Naive B cell (primary cell): ENCODE measurements around the gene ZNF684. TPM values are rescaled to one million over a fixed set of nuclear protein-coding genes. Genes with fewer than 3 reads are reported as not detected.
A peak's percentile ranks its signal among the peaks of the same experiment; 100 is the strongest.
"Not testable (repeated sequence)": the region's sequence is repeated elsewhere in the genome, so short reads cannot be mapped to it uniquely, and the experiment has no call there.

Experiments used
- ATAC-seq, 2 donors: fragments of 150-1000 bp; cut with Tn5 transposase; 2 replicates each; pipeline ENCODE4 v1.10.0; 2021; ENCODE audit warnings: low read depth in 2 of 2, mild to moderate bottlenecking in 2 of 2, moderate library complexity in 2 of 2
- DNase-seq: peaks from one replicate; pipeline ENCODE4 v3.0.0; 2022
- H3K27ac Mint-ChIP-seq, 6 donors: one replicate each; pipeline ENCODE4 v1.8.0; 2020 to 2022; ENCODE audit warnings: mild to moderate bottlenecking in 6 of 6, mixed read lengths in 6 of 6, moderate library complexity in 5 of 6, inconsistent platforms in 2 of 6
- H3K27me3 Mint-ChIP-seq, 3 donors: one replicate each; pipeline ENCODE4 v1.8.0; 2021 to 2022; ENCODE audit warnings: mixed read lengths in 3 of 3, mild to moderate bottlenecking in 1 of 3
- H3K36me3 Mint-ChIP-seq, 2 donors: one replicate each; pipeline ENCODE4 v1.8.0; 2020 to 2022; ENCODE audit warnings: mixed read lengths in 2 of 2, inconsistent platforms in 1 of 2, mild to moderate bottlenecking in 1 of 2
- H3K4me1 Mint-ChIP-seq, 3 donors: one replicate each; pipeline ENCODE4 v1.8.0; 2020 to 2022; ENCODE audit warnings: mixed read lengths in 3 of 3, inconsistent platforms in 1 of 3, mild to moderate bottlenecking in 1 of 3, moderate library complexity in 1 of 3
- H3K4me3 Mint-ChIP-seq, 8 donors: one replicate each; pipeline ENCODE4 v1.8.0; 2020 to 2022; ENCODE audit warnings: mild to moderate bottlenecking in 8 of 8, mixed read lengths in 8 of 8, moderate library complexity in 8 of 8, inconsistent platforms in 2 of 8
- H3K9me3 Mint-ChIP-seq, 7 donors: one replicate each; pipeline ENCODE4 v1.8.0; 2020 to 2022; ENCODE audit warnings: mixed read lengths in 7 of 7, mild to moderate bottlenecking in 5 of 7, inconsistent platforms in 2 of 7, moderate library complexity in 1 of 7
- polyA plus RNA-seq, 6 donors: library from polyadenylated mRNA; unstranded; fragments of 300-500 nt; fragmentation: Illumina TruSeq; gene quantifications; one replicate each; pipeline ENCODE4 v1.2.3, GENCODE V29; 2021; ENCODE audit warnings: low read depth in 6 of 6

ZNF684 gene
- polyA plus RNA-seq, 6 donors from 2014 or later: 2.7 to 5.5 (median 4.5) TPM

GRCh38 chr1:40546957-40547356 is 15.5 kb downstream of the ZNF684 start:
- H3K9me3 Mint-ChIP-seq: peaks cover 4 to 27% (median 14%) of the 10 kb centered on the region in 7 donors
- ATAC-seq (no peak), DNase-seq (no peak)
- H3K4me1 Mint-ChIP-seq: no peaks in the 10 kb centered on the region
- H3K27me3 Mint-ChIP-seq: no peaks in the 10 kb centered on the region
- H3K36me3 Mint-ChIP-seq: peaks cover 35 to 37% of the 10 kb centered on the region in 2 donors
- no peak overlapping the region for H3K4me3 Mint-ChIP-seq
- H3K27ac Mint-ChIP-seq: no peak overlapping the region

- H3K4me3 Mint-ChIP-seq: no peak overlapping the region
- DNase-seq (no peak), ATAC-seq (no peak)
- H3K4me1 Mint-ChIP-seq: no peaks in the 10 kb centered on the region
- H3K27me3 Mint-ChIP-seq: no peaks in the 10 kb centered on the region
- no peaks in the 10 kb centered on the region for H3K36me3 Mint-ChIP-seq
- H3K9me3 Mint-ChIP-seq: peaks cover 0 to 6% (median 4%) of the 10 kb centered on the region in 7 donors
- no peak overlapping the region for H3K27ac Mint-ChIP-seq
These were observed 21.6 kb downstream of the ZNF684 start for GRCh38 chr1:40553017-40553416.

GRCh38 chr1:40554807-40555206 is 23.4 kb downstream of the ZNF684 start:
- H3K36me3 Mint-ChIP-seq, H3K27me3 Mint-ChIP-seq, ATAC-seq, H3K4me3 Mint-ChIP-seq, H3K4me1 Mint-ChIP-seq, H3K27ac Mint-ChIP-seq, H3K9me3 Mint-ChIP-seq, DNase-seq: not testable (repeated sequence)

- Mint-ChIP-seq H3K9me3 (peaks cover 0 to 5% (median 2%) of the 10 kb centered on the region in 7 donors), H3K4me1 (no peaks in the 10 kb centered on the region), H3K4me3 (no peak overlapping the region), H3K36me3 (no peaks in the 10 kb centered on the region), H3K27ac (no peak overlapping the region), H3K27me3 (peaks cover 0 to 4% (median 3%) of the 10 kb centered on the region in 3 donors)
- ATAC-seq (no peak), DNase-seq (no peak)
These were observed 24.7 kb downstream of the ZNF684 start for GRCh38 chr1:40556121-40556520.

- not testable (repeated sequence) for H3K27ac Mint-ChIP-seq, H3K4me3 Mint-ChIP-seq, DNase-seq, H3K36me3 Mint-ChIP-seq, ATAC-seq, H3K4me1 Mint-ChIP-seq, H3K9me3 Mint-ChIP-seq
- peaks cover 0 to 14% (median 3%) of the 10 kb centered on the region in 3 donors for H3K27me3 Mint-ChIP-seq
These were observed 26.8 kb downstream of the ZNF684 start for GRCh38 chr1:40558241-40558640.

- H3K9me3 Mint-ChIP-seq: peaks cover 0 to 10% (median 2%) of the 10 kb centered on the region in 7 donors
- no peak overlapping the region for H3K4me3 Mint-ChIP-seq
- H3K36me3 Mint-ChIP-seq: no peaks in the 10 kb centered on the region
- DNase-seq (no peak), ATAC-seq (no peak)
- H3K4me1 Mint-ChIP-seq: no peaks in the 10 kb centered on the region
- H3K27ac Mint-ChIP-seq: no peak overlapping the region
- peaks cover 9 to 23% (median 16%) of the 10 kb centered on the region in 3 donors for H3K27me3 Mint-ChIP-seq
These were observed 30.7 kb downstream of the ZNF684 start for GRCh38 chr1:40562185-40562584.

GRCh38 chr1:40563266-40563665 is 31.8 kb downstream of the ZNF684 start:
- peaks cover 0 to 10% (median 1%) of the 10 kb centered on the region in 7 donors for H3K9me3 Mint-ChIP-seq

GRCh38 chr1:40564506-40564905 is 33.1 kb downstream of the ZNF684 start:
- DNase-seq: no peak
- Mint-ChIP-seq H3K36me3 (no peaks in the 10 kb centered on the region), H3K27ac (peak overlapping the region in 1 of 6 donors; percentile 28), H3K4me3 (no peak overlapping the region), H3K27me3 (peaks cover 9 to 23% (median 16%) of the 10 kb centered on the region in 3 donors), H3K4me1 (no peaks in the 10 kb centered on the region), H3K9me3 (peaks cover 0 to 10% (median 1%) of the 10 kb centered on the region in 7 donors)
- no peak for ATAC-seq

More at GRCh38 chr1:40563266-40563665, 31.8 kb downstream of the ZNF684 start:
- H3K4me1 Mint-ChIP-seq: no peaks in the 10 kb centered on the region
- no peak for DNase-seq
- no peaks in the 10 kb centered on the region for H3K36me3 Mint-ChIP-seq
- no peak overlapping the region for H3K4me3 Mint-ChIP-seq
- no peak for ATAC-seq
- no peak overlapping the region for H3K27ac Mint-ChIP-seq
- H3K27me3 Mint-ChIP-seq: peaks cover 9 to 23% (median 16%) of the 10 kb centered on the region in 3 donors

- no peaks in the 10 kb centered on the region for H3K36me3 Mint-ChIP-seq
- peak overlapping the region in 1 of 6 donors; percentile 28 for H3K27ac Mint-ChIP-seq
- DNase-seq (no peak), ATAC-seq (no peak)
- H3K27me3 Mint-ChIP-seq: peaks cover 9 to 23% (median 16%) of the 10 kb centered on the region in 3 donors
- H3K9me3 Mint-ChIP-seq: peaks cover 0 to 7% (median 1%) of the 10 kb centered on the region in 7 donors
- H3K4me1 Mint-ChIP-seq: no peaks in the 10 kb centered on the region
- no peak overlapping the region for H3K4me3 Mint-ChIP-seq
These were observed 33.5 kb downstream of the ZNF684 start for GRCh38 chr1:40564913-40565312.

GRCh38 chr1:40567825-40568224 is 36.4 kb downstream of the ZNF684 start:
- Mint-ChIP-seq H3K9me3 (peaks cover 0 to 5% (median 1%) of the 10 kb centered on the region in 7 donors), H3K36me3 (no peaks in the 10 kb centered on the region), H3K27ac (no peak overlapping the region), H3K27me3 (peaks cover 8 to 16% (median 16%) of the 10 kb centered on the region in 3 donors), H3K4me3 (no peak overlapping the region), H3K4me1 (no peaks in the 10 kb centered on the region)
- DNase-seq (no peak), ATAC-seq (no peak)

- not testable (repeated sequence) for H3K36me3 Mint-ChIP-seq, H3K27ac Mint-ChIP-seq, H3K4me1 Mint-ChIP-seq, ATAC-seq, DNase-seq, H3K4me3 Mint-ChIP-seq
- Mint-ChIP-seq H3K9me3 (peaks cover 0 to 11% (median 2%) of the 10 kb centered on the region in 7 donors), H3K27me3 (peaks cover 9 to 18% (median 13%) of the 10 kb centered on the region in 3 donors)
These were observed 43.4 kb downstream of the ZNF684 start for GRCh38 chr1:40574805-40575204.

- no peak for ATAC-seq
- DNase-seq: no peak
- no peak overlapping the region for H3K27ac Mint-ChIP-seq
- no peaks in the 10 kb centered on the region for H3K4me1 Mint-ChIP-seq
- no peaks in the 10 kb centered on the region for H3K36me3 Mint-ChIP-seq
- H3K4me3 Mint-ChIP-seq: no peak overlapping the region
- H3K9me3 Mint-ChIP-seq: peaks cover 0 to 11% (median 2%) of the 10 kb centered on the region in 7 donors
- H3K27me3 Mint-ChIP-seq: peaks cover 9 to 22% (median 13%) of the 10 kb centered on the region in 3 donors
These were observed 43.9 kb downstream of the ZNF684 start for GRCh38 chr1:40575336-40575735.

- peaks cover 0 to 6% (median 4%) of the 10 kb centered on the region in 3 donors for H3K27me3 Mint-ChIP-seq
- ATAC-seq: no peak
These were observed 50.7 kb downstream of the ZNF684 start for GRCh38 chr1:40582116-40582515.

GRCh38 chr1:40583980-40584379 is 52.5 kb downstream of the ZNF684 start:
- Mint-ChIP-seq H3K4me3 (no peak overlapping the region), H3K4me1 (no peaks in the 10 kb centered on the region)

More at GRCh38 chr1:40582116-40582515, 50.7 kb downstream of the ZNF684 start:
- no peak overlapping the region for H3K27ac Mint-ChIP-seq
- H3K4me1 Mint-ChIP-seq: no peaks in the 10 kb centered on the region
- DNase-seq: no peak
- H3K9me3 Mint-ChIP-seq: peaks cover 0 to 7% (median 2%) of the 10 kb centered on the region in 7 donors
- H3K4me3 Mint-ChIP-seq: no peak overlapping the region
- H3K36me3 Mint-ChIP-seq: no peaks in the 10 kb centered on the region

More at GRCh38 chr1:40583980-40584379, 52.5 kb downstream of the ZNF684 start:
- Mint-ChIP-seq H3K9me3 (no peaks in the 10 kb centered on the region), H3K27ac (no peak overlapping the region), H3K36me3 (no peaks in the 10 kb centered on the region), H3K27me3 (peaks cover 0 to 6% (median 4%) of the 10 kb centered on the region in 3 donors)
- DNase-seq (no peak), ATAC-seq (no peak)
